A549 (cell line): ENCODE results near the gene CACNA1C. TPM values are rescaled to one million over a fixed set of nuclear protein-coding genes. Genes with fewer than 3 reads are reported as not detected.

ENCODE experiments used
- ATAC-seq, 2 experiments: fragments of 200-7000 bp in 1 of 2; fragments of >200 bp in 1 of 2; cut with Nextera tagmentation in 1 of 2; cut with Tn5 transposase in 1 of 2; 3 replicates each; pipeline versions ENCODE4 v1.8.0 to v1.9.1; 2018 to 2020; ENCODE audit warnings: mild to moderate bottlenecking in 1 of 2, moderate library complexity in 1 of 2
- CTCF ChIA-PET: fragments of 300-600 bp; sonication (Branson Sonifier 250); formaldehyde crosslinking; extraction: SDS; loops from one replicate; lab custom pipeline; 2021; ENCODE audit warnings: antibody characterized with exemption, inconsistent platforms; lab: Yijun Ruan, JAX
- POLR2A ChIA-PET: fragments of 350-600 bp; formaldehyde crosslinking; extraction: SDS; loops from one replicate; lab custom pipeline; 2021; ENCODE audit warnings: antibody characterized with exemption, inconsistent platforms; lab: Yijun Ruan, JAX
- DNase-seq, 2 experiments: peaks; one replicate each; pipeline versions ENCODE4 v3.0.0 to v3.0.0-alpha.2; 2011 to 2016; ENCODE audit warnings: low read depth in 1 of 2, low spot score in 1 of 2
- FAIRE-seq: peaks from 2 replicates; lab custom pipeline; 2011; peaks lifted over from hg19 to GRCh38; lab: Jason Lieb, UNC
- H3K27ac ChIP-seq, 2 experiments: fragments of >200 bp; sonication (Bioruptor Twin); formaldehyde crosslinking; 3 replicates each; pipeline ENCODE4 v1.5.1; 2016 to 2017
- H3K4me1 ChIP-seq: fragments of >200 bp; sonication (Bioruptor Twin); formaldehyde crosslinking; 3 replicates; pipeline ENCODE4 v1.6.1; 2016
- H3K4me2 ChIP-seq: fragments of >200 bp; sonication (Bioruptor Twin); formaldehyde crosslinking; 3 replicates; pipeline ENCODE4 v1.6.1; 2016
- H3K4me3 ChIP-seq: fragments of >200 bp; sonication (Bioruptor Twin); formaldehyde crosslinking; 3 replicates; pipeline ENCODE4 v1.5.1; 2016
- H3K9me3 ChIP-seq: fragments of >200 bp; sonication (Bioruptor Twin); formaldehyde crosslinking; 3 replicates; pipeline ENCODE4 v1.6.1; 2016
- ATOH8 ChIP-seq: fragments of 250-450 bp; sonication (Bioruptor Pico); IDR thresholded peaks from 2 replicates; pipeline ENCODE4 v1.5.0; 2020; ENCODE audit warnings: low read depth, mild to moderate bottlenecking, moderate library complexity
- CBX8 ChIP-seq: fragments of 200-600 bp; sonication (generic); IDR thresholded peaks from 2 replicates; pipeline ENCODE4 v1.6.1; 2016
- CEBPB ChIP-seq, 2 experiments: fragments of >200 bp in 1 of 2; sonication (Bioruptor Twin) in 1 of 2; formaldehyde crosslinking in 1 of 2; IDR thresholded peaks; 2 replicates each; pipeline ENCODE4 v1.6.1; 2012 to 2016
- E2F6 ChIP-seq: IDR thresholded peaks from 2 replicates; pipeline ENCODE4 v1.6.1; 2012; ENCODE audit warnings: low read depth, borderline replicate concordance
- EHF ChIP-seq: fragments of 250-450 bp; sonication (Bioruptor Pico); IDR thresholded peaks from 2 replicates; pipeline ENCODE4 v1.5.0; 2020; ENCODE audit warnings: mild to moderate bottlenecking
- FOSB ChIP-seq: fragments of 250-450 bp; sonication (Bioruptor Pico); IDR thresholded peaks from 2 replicates; pipeline ENCODE4 v1.5.0; 2020; ENCODE audit warnings: mild to moderate bottlenecking, moderate library complexity
- FOXS1 ChIP-seq: fragments of 250-450 bp; sonication (Bioruptor Pico); IDR thresholded peaks from 2 replicates; pipeline ENCODE4 v1.5.0; 2020; ENCODE audit warnings: mild to moderate bottlenecking, moderate library complexity
- GATA3 ChIP-seq: IDR thresholded peaks from 2 replicates; pipeline ENCODE4 v1.6.1; 2012; ENCODE audit warnings: borderline replicate concordance
- HDAC2 ChIP-seq: fragments of 200-600 bp; sonication (generic); IDR thresholded peaks from 2 replicates; pipeline ENCODE4 v1.6.1; 2016
- HES2 ChIP-seq: fragments of >200 bp; sonication (Bioruptor Twin); formaldehyde crosslinking; IDR thresholded peaks from 2 replicates; pipeline ENCODE4 v1.6.1; 2016
- HOXB5 ChIP-seq: fragments of 250-450 bp; sonication (Bioruptor Pico); IDR thresholded peaks from 2 replicates; pipeline ENCODE4 v1.5.0; 2020; ENCODE audit warnings: mild to moderate bottlenecking, moderate library complexity
- JUNB ChIP-seq: fragments of >200 bp; sonication (Bioruptor Twin); formaldehyde crosslinking; IDR thresholded peaks from 2 replicates; pipeline ENCODE4 v1.6.1; 2016
- KDM1A ChIP-seq: fragments of 200-600 bp; sonication (generic); IDR thresholded peaks from 2 replicates; pipeline ENCODE4 v1.6.1; 2016; ENCODE audit warnings: low read depth, mild to moderate bottlenecking
- MAX ChIP-seq: IDR thresholded peaks from 2 replicates; pipeline ENCODE4 v1.6.1; 2012
- MAZ ChIP-seq: fragments of 150-350 bp; IDR thresholded peaks from 2 replicates; pipeline ENCODE4 v1.6.1; 2014; ENCODE audit warnings: antibody characterized with exemption, low read depth, low read length, borderline replicate concordance
- NFE2L2 ChIP-seq: fragments of 150-350 bp; conservative IDR thresholded peaks from 2 replicates; pipeline ENCODE4 v1.6.1; 2014; ENCODE audit warnings: low read length
- NPAS2 ChIP-seq: fragments of 250-450 bp; sonication (Bioruptor Pico); IDR thresholded peaks from 2 replicates; pipeline ENCODE4 v1.8.0; 2022; ENCODE audit warnings: mild to moderate bottlenecking, moderate library complexity, borderline replicate concordance
- PBX3 ChIP-seq: IDR thresholded peaks from 2 replicates; pipeline ENCODE4 v1.6.1; 2012
- POLR2A ChIP-seq: IDR thresholded peaks from 2 replicates; pipeline ENCODE4 v1.6.1; 2012; ENCODE audit warnings: mild to moderate bottlenecking, low read length
- POLR2AphosphoS2 ChIP-seq: conservative IDR thresholded peaks from 2 replicates; pipeline ENCODE4 v1.6.1; 2012; ENCODE audit warnings: low read length, improper control_type of control experiment, inconsistent platforms
- RARB ChIP-seq: fragments of 250-450 bp; sonication (Bioruptor Pico); IDR thresholded peaks from 2 replicates; pipeline ENCODE4 v1.8.0; 2021; ENCODE audit warnings: mild to moderate bottlenecking, moderate library complexity
- SMC3 ChIP-seq: fragments of >200 bp; sonication (Bioruptor Twin); formaldehyde crosslinking; IDR thresholded peaks from 3 replicates; pipeline ENCODE4 v1.6.1; 2018; ENCODE audit warnings: inconsistent platforms
- USF2 ChIP-seq: fragments of 450-650 bp; IDR thresholded peaks from 2 replicates; pipeline ENCODE4 v1.6.1; 2014; ENCODE audit warnings: antibody characterized with exemption
- ZC3H11A ChIP-seq: fragments of 450-650 bp; IDR thresholded peaks from 2 replicates; pipeline ENCODE4 v1.6.1; 2014; ENCODE audit warnings: antibody characterized with exemption, mild to moderate bottlenecking
- ZFP36 ChIP-seq: fragments of 450-650 bp; IDR thresholded peaks from 2 replicates; pipeline ENCODE4 v1.6.1; 2014; ENCODE audit warnings: borderline replicate concordance; ENCODE audit not compliant: partially characterized antibody
- ZNF302 ChIP-seq: fragments of 250-450 bp; sonication (Bioruptor Pico); IDR thresholded peaks from 2 replicates; pipeline ENCODE4 v1.9.0; 2021; ENCODE audit warnings: inconsistent platforms, mild to moderate bottlenecking, moderate library complexity
- WGBS: methylation state at CpG from one replicate; pipeline ENCODE4 v1.1.6; 2017; ENCODE audit errors: missing lambda C conversion rate; 5-methylcytosine and 5-hydroxymethylcytosine counted together
- polyA plus RNA-seq, 4 experiments: library from polyadenylated mRNA; depleted of rRNA in 3 of 4; stranded (reverse); fragments of >200 nt; fragmentation: RNase III in 1 of 4; extraction: RNeasy Plus Mini Kit Qiagen cat#74134 plus additional on column Dnase treatment in 1 of 4; gene quantifications; 2 replicates in 3 of 4; 3 replicates in 1 of 4; pipeline ENCODE4 v1.2.3, GENCODE V29; 2011 to 2017

CACNA1C gene
- polyA plus RNA-seq, 2 of the 4 experiments (the other 2 are of a cell fraction) = not detected

GRCh38 chr12:2637371-2637770, 584.6 kb downstream of the CACNA1C start:
- 66% methylated on average over 8 of the region's 8 CpGs for WGBS
- Histone ChIP-seq H3K4me2 (no peak overlapping the region), H3K4me1 (peaks cover 14% of the 10 kb centered on the region), H3K9me3 (no peaks in the 10 kb centered on the region), H3K27ac (no peak overlapping the region), H3K4me3 (no peak overlapping the region)
- ATAC-seq (no peak), DNase-seq (no peak), FAIRE-seq (no peak)
- ChIA-PET POLR2A (no interaction called here), CTCF (no interaction called here)
- TF ChIP-seq MAZ (no peak), JUNB (no peak), USF2 (no peak), GATA3 (no peak), KDM1A (no peak), MAX (no peak), HOXB5 (CRISPR knock-in tag) (no peak), POLR2A (no peak), CEBPB (IDR thresholded peaks at IDR 0.05) (no peak), SMC3 (no peak)

GRCh38 chr12:2638273-2639019, 585.7 kb downstream of the CACNA1C start:
- Histone ChIP-seq H3K27ac (no peak overlapping the region), H3K4me1 (peaks cover 14% of the 10 kb centered on the region), H3K4me3 (no peak overlapping the region), H3K4me2 (no peak overlapping the region), H3K9me3 (no peaks in the 10 kb centered on the region)
- TF ChIP-seq ZC3H11A = no peak
- TF ChIP-seq USF2 = 0 out of 2 replicates have a peak, but pooled peaks have one; percentile 17
- POLR2A ChIA-PET = no interaction called here
- FAIRE-seq (no peak), ATAC-seq (no peak), DNase-seq (no peak)
- 77% methylated on average over 15 of the region's 15 CpGs for WGBS
- CTCF ChIA-PET = no interaction called here

- no peaks in the 10 kb centered on the region for H3K9me3 ChIP-seq
- no peak overlapping the region for H3K4me2 ChIP-seq
- TF ChIP-seq RARB (CRISPR knock-in tag) = no peak
- no peak for TF ChIP-seq NPAS2
- TF ChIP-seq ZC3H11A = no peak
- TF ChIP-seq POLR2AphosphoS2 = no peak
- TF ChIP-seq MAZ = no peak
- TF ChIP-seq ZNF302 (CRISPR knock-in tag) = no peak
- no peak for TF ChIP-seq CBX8
- no peak for TF ChIP-seq FOXS1 (CRISPR knock-in tag)
- TF ChIP-seq E2F6 = no peak
- no peak for TF ChIP-seq PBX3
- no peak for TF ChIP-seq HDAC2
- no peak for TF ChIP-seq NFE2L2
- TF ChIP-seq HES2 = no peak
- TF ChIP-seq KDM1A = no peak
- TF ChIP-seq SMC3 = no peak
- no peak for TF ChIP-seq ATOH8 (CRISPR knock-in tag)
- no peak for TF ChIP-seq FOSB (CRISPR knock-in tag)
- TF ChIP-seq EHF (CRISPR knock-in tag) = no peak
- no peak for TF ChIP-seq ZFP36
- TF ChIP-seq, all 56 proteins: peak for 0
- Histone ChIP-seq H3K4me3 (no peak overlapping the region), H3K27ac (no peak overlapping the region), H3K4me1 (peaks cover 14% of the 10 kb centered on the region)
- ATAC-seq (no peak), DNase-seq (no peak), FAIRE-seq (no peak)
- WGBS = 84% methylated on average over 10 of the region's 10 CpGs
- ChIA-PET CTCF (interaction anchor here (2.2 kb wide), 1 partner anchor 56 kb away, joined by 7 read pairs; no protein-coding TSS in a partner anchor), POLR2A (no interaction called here)
These were observed 586.2 kb downstream of the CACNA1C start for GRCh38 chr12:2639020-2639298.
